Measurements from ENCODE around the gene SORBS2. TPM values are rescaled to one million over a fixed set of nuclear protein-coding genes. Genes with fewer than 3 reads are reported as not detected.

SORBS2 gene
- total RNA-seq, 2 donors from 2014 or later: 28.0 to 77.4 TPM

- Histone ChIP-seq H3K9ac (ENCODE audit: low read depth in 2 of 2, low read length in 2 of 2) (no peak overlapping the region), H3K4me1 (no peaks in the 10 kb centered on the region), H3K36me3 (no peaks in the 10 kb centered on the region), H3K27ac (no peak overlapping the region), H3K27me3 (no peaks in the 10 kb centered on the region), H3K9me3 (no peaks in the 10 kb centered on the region), H3K4me3 (no peak overlapping the region)
- no peak for TF ChIP-seq CTCF (IDR thresholded peaks at IDR 0.05)
- no peak for DNase-seq
- intact Hi-C loops (cut with DNase I): loop anchor here (5.0 kb wide), 2 partner anchors 384 to 399 kb away; no protein-coding TSS in a partner anchor
Measured at GRCh38 chr4:185638093-185638492, 173.9 kb downstream of the SORBS2 start.

- no peak overlapping the region for H3K4me3 ChIP-seq
- H3K4me1 ChIP-seq: no peaks in the 10 kb centered on the region
- intact Hi-C loops (cut with DNase I): loop anchor here (5.0 kb wide), 2 partner anchors 385 to 400 kb away; no protein-coding TSS in a partner anchor
- no peak overlapping the region for H3K27ac ChIP-seq
- no peak overlapping the region for H3K9ac ChIP-seq (ENCODE audit: low read depth in 2 of 2, low read length in 2 of 2)
- H3K9me3 ChIP-seq: no peaks in the 10 kb centered on the region
- no peak for TF ChIP-seq CTCF (IDR thresholded peaks at IDR 0.05)
- no peaks in the 10 kb centered on the region for H3K36me3 ChIP-seq
- DNase-seq: no peak
- no peaks in the 10 kb centered on the region for H3K27me3 ChIP-seq
Measured at GRCh38 chr4:185637163-185637875, 174.7 kb downstream of the SORBS2 start.

GRCh38 chr4:185634066-185634652, 177.8 kb downstream of the SORBS2 start:
- intact Hi-C loops (cut with DNase I): no loop called here
- H3K9me3 ChIP-seq: no peaks in the 10 kb centered on the region
- H3K27ac ChIP-seq: no peak overlapping the region
- H3K4me1 ChIP-seq: no peaks in the 10 kb centered on the region
- H3K36me3 ChIP-seq: no peaks in the 10 kb centered on the region
- H3K9ac ChIP-seq (ENCODE audit: low read depth in 2 of 2, low read length in 2 of 2): no peak overlapping the region
- no peak for DNase-seq
- no peaks in the 10 kb centered on the region for H3K27me3 ChIP-seq
- H3K4me3 ChIP-seq: no peak overlapping the region
- no peak for TF ChIP-seq CTCF (IDR thresholded peaks at IDR 0.05)

GRCh38 chr4:185626798-185627197, 185.2 kb downstream of the SORBS2 start:
- Histone ChIP-seq H3K4me3 (no peak overlapping the region), H3K27me3 (no peaks in the 10 kb centered on the region), H3K9ac (ENCODE audit: low read depth in 2 of 2, low read length in 2 of 2) (no peak overlapping the region), H3K9me3 (no peaks in the 10 kb centered on the region), H3K4me1 (no peaks in the 10 kb centered on the region), H3K36me3 (no peaks in the 10 kb centered on the region), H3K27ac (no peak overlapping the region)
- no peak for TF ChIP-seq CTCF (IDR thresholded peaks at IDR 0.05)
- intact Hi-C loops (cut with DNase I): no loop called here
- no peak for DNase-seq

GRCh38 chr4:185625503-185625902, 186.5 kb downstream of the SORBS2 start:
- H3K9me3 ChIP-seq: no peaks in the 10 kb centered on the region
- TF ChIP-seq CTCF (IDR thresholded peaks at IDR 0.05): no peak
- H3K9ac ChIP-seq (ENCODE audit: low read depth in 2 of 2, low read length in 2 of 2): no peak overlapping the region
- intact Hi-C loops (cut with DNase I): no loop called here
- no peaks in the 10 kb centered on the region for H3K4me1 ChIP-seq
- H3K36me3 ChIP-seq: no peaks in the 10 kb centered on the region
- no peak overlapping the region for H3K4me3 ChIP-seq
- no peak overlapping the region for H3K27ac ChIP-seq
- DNase-seq: no peak
- H3K27me3 ChIP-seq: no peaks in the 10 kb centered on the region
